GM19099 (cell line): ENCODE data around the gene SPIN1.

Experiments
- POLR2A ChIP-seq: IDR thresholded peaks from 3 replicates; pipeline ENCODE4 v1.6.1; 2011; ENCODE audit warnings: low read depth; ENCODE audit not compliant: insufficient read length; ENCODE audit errors: extremely low read depth

Gene SPIN1

GRCh38 chr9:88420227-88420626 is 32.0 kb downstream of the SPIN1 start:
- no peak for TF ChIP-seq POLR2A

GRCh38 chr9:88421348-88421747 is 33.1 kb downstream of the SPIN1 start:
- TF ChIP-seq POLR2A = no peak

GRCh38 chr9:88425538-88425950 is 37.3 kb downstream of the SPIN1 start:
- no peak for TF ChIP-seq POLR2A

- no peak for TF ChIP-seq POLR2A
Observed at GRCh38 chr9:88426651-88427050, 38.4 kb downstream of the SPIN1 start.

GRCh38 chr9:88429595-88430430 is 41.6 kb downstream of the SPIN1 start:
- TF ChIP-seq POLR2A = no peak

GRCh38 chr9:88433583-88434255 is 45.5 kb downstream of the SPIN1 start:
- TF ChIP-seq POLR2A = no peak

- TF ChIP-seq POLR2A = no peak
Observed at GRCh38 chr9:88435336-88435735, 47.1 kb downstream of the SPIN1 start.

- TF ChIP-seq POLR2A = no peak
Observed at GRCh38 chr9:88436379-88436778, 48.1 kb downstream of the SPIN1 start.

GRCh38 chr9:88437210-88438146 is 49.2 kb downstream of the SPIN1 start:
- no peak for TF ChIP-seq POLR2A

GRCh38 chr9:88438811-88439210 is 50.6 kb downstream of the SPIN1 start:
- no peak for TF ChIP-seq POLR2A

- TF ChIP-seq POLR2A = no peak
Observed at GRCh38 chr9:88441301-88442007, 53.2 kb downstream of the SPIN1 start.

GRCh38 chr9:88443480-88444113 is 55.4 kb downstream of the SPIN1 start:
- no peak for TF ChIP-seq POLR2A

GRCh38 chr9:88446728-88447127 is 58.5 kb downstream of the SPIN1 start:
- TF ChIP-seq POLR2A = no peak

- no peak for TF ChIP-seq POLR2A
Observed at GRCh38 chr9:88447431-88447830, 59.2 kb downstream of the SPIN1 start.
